ENCODE results near the gene TXNDC9.
A peak's percentile ranks its signal among the peaks of the same experiment; 100 is the strongest.

TXNDC9 gene

GRCh38 chr2:99335911-99336803, at the start of gene TXNDC9:
Gene TXNDC9 (minus strand): TSS chr2:99336333. CDS start chr2:99333210, 3,123 bp downstream.
- peak within 1 kb of the TSS; percentile 86 for H3K27ac ChIP-seq
- TF ChIP-seq CTCF (IDR thresholded peaks at IDR 0.05) (no peak), ZFX (IDR thresholded peaks at IDR 0.05; ENCODE audit: borderline replicate concordance) (no peak)

GRCh38 chr2:99382143-99382542, 46.0 kb upstream of the TXNDC9 start:
- no peak overlapping the region for H3K27ac ChIP-seq
- TF ChIP-seq CTCF (IDR thresholded peaks at IDR 0.05) (no peak), ZFX (IDR thresholded peaks at IDR 0.05; ENCODE audit: borderline replicate concordance) (no peak)

GRCh38 chr2:99380376-99381010, 44.4 kb upstream of the TXNDC9 start:
- H3K27ac ChIP-seq = no peak overlapping the region
- TF ChIP-seq ZFX (IDR thresholded peaks at IDR 0.05; ENCODE audit: borderline replicate concordance) = no peak
- no peak for TF ChIP-seq CTCF (IDR thresholded peaks at IDR 0.05)

GRCh38 chr2:99377879-99378278, 41.7 kb upstream of the TXNDC9 start:
- no peak overlapping the region for H3K27ac ChIP-seq
- no peak for TF ChIP-seq ZFX (IDR thresholded peaks at IDR 0.05; ENCODE audit: borderline replicate concordance)
- TF ChIP-seq CTCF (IDR thresholded peaks at IDR 0.05) = no peak

GRCh38 chr2:99376254-99376864, 40.2 kb upstream of the TXNDC9 start:
- no peak overlapping the region for H3K27ac ChIP-seq
- TF ChIP-seq ZFX (IDR thresholded peaks at IDR 0.05; ENCODE audit: borderline replicate concordance) (no peak), CTCF (IDR thresholded peaks at IDR 0.05) (no peak)

- TF ChIP-seq ZFX (IDR thresholded peaks at IDR 0.05; ENCODE audit: borderline replicate concordance) = no peak
- no peak for TF ChIP-seq CTCF (IDR thresholded peaks at IDR 0.05)
- H3K27ac ChIP-seq = no peak overlapping the region
Observed at GRCh38 chr2:99374747-99375146, 38.6 kb upstream of the TXNDC9 start.
